Measurements from ENCODE around the gene ERVFRD-1. TPM values are rescaled to one million over a fixed set of nuclear protein-coding genes. Genes with fewer than 3 reads are reported as not detected.
"Not testable (repeated sequence)": the region's sequence is repeated elsewhere in the genome, so short reads cannot be mapped to it uniquely, and the experiment has no call there.

Gene ERVFRD-1
- total RNA-seq, 1 donor from 2014 or later, result not detected

- no peak for DNase-seq (ENCODE audit: low read depth, low spot score)
Measured at GRCh38 chr6:11129908-11130565, 18.5 kb upstream of the ERVFRD-1 start.

GRCh38 chr6:11128608-11129007 lies 17.1 kb upstream of the ERVFRD-1 start:
- DNase-seq (ENCODE audit: low read depth, low spot score), result no peak

- no peak for DNase-seq (ENCODE audit: low read depth, low spot score)
Measured at GRCh38 chr6:11126876-11127275, 15.4 kb upstream of the ERVFRD-1 start.

- DNase-seq (ENCODE audit: low read depth, low spot score), result no peak
Measured at GRCh38 chr6:11123978-11124377, 12.5 kb upstream of the ERVFRD-1 start.

- no peak for DNase-seq (ENCODE audit: low read depth, low spot score)
Measured at GRCh38 chr6:11122380-11122779, 10.9 kb upstream of the ERVFRD-1 start.

GRCh38 chr6:11121851-11122250 lies 10.3 kb upstream of the ERVFRD-1 start:
- no peak for DNase-seq (ENCODE audit: low read depth, low spot score)

- DNase-seq (ENCODE audit: low read depth, low spot score), result no peak
Measured at GRCh38 chr6:11120271-11121005, 8.9 kb upstream of the ERVFRD-1 start.

- not testable (repeated sequence) for DNase-seq (ENCODE audit: low read depth, low spot score)
Measured at GRCh38 chr6:11115808-11116536, 4.4 kb upstream of the ERVFRD-1 start.

GRCh38 chr6:11113038-11113437 lies 1.5 kb upstream of the ERVFRD-1 start:
- DNase-seq (ENCODE audit: low read depth, low spot score), result no peak

- DNase-seq (ENCODE audit: low read depth, low spot score), result peak; percentile 30
Measured at GRCh38 chr6:11111769-11112437, 378 bp upstream of the ERVFRD-1 start.

- DNase-seq (ENCODE audit: low read depth, low spot score), result no peak
Measured at GRCh38 chr6:11108726-11109125, 2.8 kb downstream of the ERVFRD-1 start.

GRCh38 chr6:11103065-11103464 lies 8.5 kb downstream of the ERVFRD-1 start:
- no peak for DNase-seq (ENCODE audit: low read depth, low spot score)

GRCh38 chr6:11101417-11101816 lies 10.1 kb downstream of the ERVFRD-1 start:
- DNase-seq (ENCODE audit: low read depth, low spot score), result no peak

GRCh38 chr6:11098004-11098403 lies 13.5 kb downstream of the ERVFRD-1 start:
- DNase-seq (ENCODE audit: low read depth, low spot score), result no peak

- DNase-seq (ENCODE audit: low read depth, low spot score), result no peak
Measured at GRCh38 chr6:11097476-11097875, 14.0 kb downstream of the ERVFRD-1 start.

- DNase-seq (ENCODE audit: low read depth, low spot score), result no peak
Measured at GRCh38 chr6:11096109-11096508, 15.4 kb downstream of the ERVFRD-1 start.

GRCh38 chr6:11094941-11095340 lies 16.6 kb downstream of the ERVFRD-1 start:
- DNase-seq (ENCODE audit: low read depth, low spot score), result no peak

GRCh38 chr6:11094411-11094851 lies 17.1 kb downstream of the ERVFRD-1 start:
- DNase-seq (ENCODE audit: low read depth, low spot score), result no peak

- peak; percentile 93 for DNase-seq (ENCODE audit: low read depth, low spot score)
Measured at GRCh38 chr6:11093626-11094410, 17.7 kb downstream of the ERVFRD-1 start, which contains the start of gene SMIM13. TSS of gene SMIM13 (plus strand) at chr6:11093834. CDS start at chr6:11094314, 480 bp downstream.

- no peak for DNase-seq (ENCODE audit: low read depth, low spot score)
Measured at GRCh38 chr6:11093376-11093625, 18.2 kb downstream of the ERVFRD-1 start.
